ENCODE data around the gene GAS2L1. TPM values are rescaled to one million over a fixed set of nuclear protein-coding genes. Genes with fewer than 3 reads are reported as not detected.

The GAS2L1 gene
- 24.7 and 44.4 TPM in 2 replicates for total RNA-seq

GRCh38 chr22:29306175-29306834, at the start of gene GAS2L1:
Gene GAS2L1 (plus strand): TSS chr22:29306650. CDS start chr22:29308106, 1,456 bp downstream.
- peak; percentile 90 for DNase-seq

DNA sequence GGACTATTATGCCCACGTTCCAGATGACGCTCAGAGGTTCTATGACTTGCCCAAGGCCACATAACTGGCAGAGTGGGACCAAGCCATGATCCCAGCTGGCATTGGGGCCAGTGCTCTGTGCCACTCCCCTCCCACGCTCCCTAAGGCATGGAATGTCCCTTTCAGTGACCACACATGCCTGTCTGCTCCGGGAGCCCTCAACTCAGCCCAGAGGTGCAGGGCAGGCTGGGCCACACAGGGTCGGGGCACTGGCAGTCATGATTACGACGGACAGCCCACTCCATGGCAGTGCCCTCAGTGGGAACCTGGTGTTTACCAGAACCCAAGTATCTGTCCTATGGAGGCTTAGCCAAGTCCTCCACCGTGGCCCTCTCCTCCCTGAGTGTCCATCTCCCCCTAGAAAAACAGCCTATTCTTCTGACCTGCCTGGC, 48.7 kb upstream of the GAS2L1 start:
- no peak for DNase-seq

DNA sequence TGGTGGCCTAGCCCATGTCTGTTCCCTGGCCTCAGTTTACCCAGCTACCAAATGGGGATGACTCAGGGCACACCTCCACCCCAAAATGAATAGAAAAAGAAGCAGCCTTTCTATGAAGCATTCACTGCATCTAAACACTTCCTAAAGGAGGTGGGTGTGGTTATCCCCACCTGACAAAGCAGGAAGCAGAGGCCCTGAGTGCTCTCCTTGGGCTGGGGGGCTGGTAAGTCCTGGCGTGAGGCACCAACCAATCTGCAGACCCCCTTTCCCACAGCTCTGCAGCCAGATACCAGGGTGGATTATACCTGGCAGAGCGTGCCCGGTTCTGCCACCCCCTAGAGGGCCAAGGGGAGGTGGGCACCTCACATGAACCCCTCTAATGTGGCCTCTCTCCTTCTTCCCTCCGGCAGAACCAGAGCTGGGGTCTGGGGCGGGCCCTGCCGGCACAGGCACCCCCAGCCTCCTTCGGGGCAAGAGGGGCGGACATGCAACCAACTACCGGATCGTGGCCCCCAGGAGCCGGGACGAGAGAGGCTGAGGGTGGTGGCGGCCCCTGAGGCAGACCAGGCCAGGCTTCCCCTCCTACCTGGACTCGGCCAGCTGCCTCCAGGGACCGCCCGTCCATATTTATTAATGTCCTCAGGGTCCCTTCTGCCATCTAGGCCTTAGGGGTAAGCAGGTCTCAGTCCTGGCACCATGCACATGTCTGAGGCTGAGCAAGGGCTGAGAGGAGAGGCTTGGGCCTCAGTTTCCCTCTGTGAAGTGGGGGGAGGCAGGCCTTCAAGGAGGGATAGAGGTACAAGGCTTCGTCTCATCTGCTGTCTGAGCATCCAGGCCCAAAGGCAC, 47.8 kb upstream of the GAS2L1 start:
- no peak for DNase-seq

- no peak for DNase-seq
These were observed 47.1 kb upstream of the GAS2L1 start for GRCh38 chr22:29259253-29259899.

- DNase-seq, result no peak
These were observed 46.4 kb upstream of the GAS2L1 start for GRCh38 chr22:29260031-29260560.

GRCh38 chr22:29260601-29261315, 45.7 kb upstream of the GAS2L1 start:
- no peak for DNase-seq

GRCh38 chr22:29263791-29264276, 42.6 kb upstream of the GAS2L1 start:
- no peak for DNase-seq

DNA sequence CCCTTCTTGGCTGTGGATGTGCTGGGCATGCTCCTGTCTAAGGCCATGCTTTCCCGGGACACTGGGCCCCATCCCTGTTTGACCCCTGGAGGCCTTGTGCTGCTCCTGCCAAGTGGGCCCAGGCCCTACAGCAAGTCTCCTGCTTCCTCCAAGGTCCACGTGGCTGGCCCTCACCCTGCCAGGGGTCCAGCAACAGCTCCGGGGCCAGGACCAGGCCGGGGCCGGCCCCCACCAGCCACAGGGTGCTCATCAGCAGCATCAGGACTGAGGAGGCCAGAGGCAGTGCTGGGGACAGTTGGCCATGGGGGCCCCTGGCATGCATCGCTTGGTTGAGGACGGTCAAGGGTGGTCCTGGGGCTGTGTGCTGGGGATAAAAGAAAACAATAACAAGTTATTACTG, 41.1 kb upstream of the GAS2L1 start:
- no peak for DNase-seq

DNA sequence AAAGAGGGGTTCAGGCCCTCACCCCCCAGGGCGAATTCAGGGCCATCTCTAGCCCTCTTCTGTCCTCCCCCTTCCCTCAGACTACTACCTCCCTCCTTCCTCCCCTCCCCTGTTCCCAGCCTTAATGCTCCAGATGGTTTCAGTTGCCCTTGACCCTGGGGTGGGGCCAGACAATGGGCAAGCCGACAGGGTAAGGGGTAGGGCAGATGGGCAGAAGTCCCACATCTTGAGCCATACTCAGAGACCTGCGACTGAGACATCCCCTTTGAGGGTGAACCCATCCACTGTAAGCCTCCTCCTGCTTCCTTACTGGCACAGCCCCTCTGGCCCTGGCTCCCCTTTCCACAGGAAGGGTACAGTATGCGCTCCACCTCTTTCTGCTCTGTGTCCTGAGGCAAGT, 40.5 kb upstream of the GAS2L1 start:
- DNase-seq, result no peak

DNA sequence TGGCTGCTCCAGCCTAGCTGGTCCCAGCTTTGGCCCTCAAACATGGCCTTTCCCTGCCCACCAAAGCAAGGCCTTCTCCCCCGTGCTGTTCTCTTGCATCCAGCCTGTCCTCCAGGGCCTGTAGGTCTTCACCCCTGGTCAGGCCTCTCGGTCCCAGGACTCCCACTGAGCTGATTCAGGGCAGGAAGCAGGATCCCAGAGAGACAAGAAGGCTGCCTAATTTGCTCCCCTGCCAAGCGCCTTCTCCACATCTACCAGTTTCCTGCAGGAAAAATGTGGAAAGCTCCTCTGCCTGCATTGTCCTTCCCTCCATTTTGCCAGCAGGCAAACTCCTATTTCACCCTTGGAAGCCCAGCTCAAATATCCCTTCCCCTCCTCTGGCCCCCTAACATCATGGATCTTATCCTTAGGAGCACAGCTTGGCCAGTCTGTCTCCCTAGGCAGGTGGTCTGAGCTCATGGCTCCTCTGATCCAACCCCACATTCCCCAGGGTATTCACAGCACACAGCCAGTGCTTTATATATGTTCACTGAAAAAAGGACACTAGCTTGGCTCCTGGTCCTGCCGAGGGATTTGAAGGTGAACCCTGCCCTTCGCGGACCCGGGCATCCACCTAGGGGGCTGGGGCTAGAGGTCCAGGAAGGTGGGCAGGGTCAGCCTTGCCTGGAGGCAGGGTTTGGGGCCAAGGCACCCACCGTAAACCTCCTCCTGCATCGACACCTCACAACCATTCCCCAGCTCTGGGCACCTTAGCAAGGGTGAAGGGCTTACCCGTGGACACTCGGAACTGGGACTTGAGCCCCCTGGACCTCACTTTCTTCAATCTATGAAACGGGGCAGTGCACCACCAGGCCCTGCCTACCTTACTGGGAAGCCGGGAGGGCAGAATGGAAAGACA, 39.6 kb upstream of the GAS2L1 start:
- DNase-seq, result peak; percentile 23

- no peak for DNase-seq
These were observed 39.0 kb upstream of the GAS2L1 start for GRCh38 chr22:29267462-29267857.

- peak; percentile 97 for DNase-seq
These were observed 38.5 kb upstream of the GAS2L1 start, which contains the start of the genes EWSR1 and RHBDD3 for GRCh38 chr22:29267858-29268510. Gene EWSR1 (plus strand): TSS chr22:29268268. CDS start chr22:29268337, 69 bp downstream. Gene RHBDD3 (minus strand): TSS chr22:29267981. CDS start chr22:29265626, 2,355 bp downstream.

DNA sequence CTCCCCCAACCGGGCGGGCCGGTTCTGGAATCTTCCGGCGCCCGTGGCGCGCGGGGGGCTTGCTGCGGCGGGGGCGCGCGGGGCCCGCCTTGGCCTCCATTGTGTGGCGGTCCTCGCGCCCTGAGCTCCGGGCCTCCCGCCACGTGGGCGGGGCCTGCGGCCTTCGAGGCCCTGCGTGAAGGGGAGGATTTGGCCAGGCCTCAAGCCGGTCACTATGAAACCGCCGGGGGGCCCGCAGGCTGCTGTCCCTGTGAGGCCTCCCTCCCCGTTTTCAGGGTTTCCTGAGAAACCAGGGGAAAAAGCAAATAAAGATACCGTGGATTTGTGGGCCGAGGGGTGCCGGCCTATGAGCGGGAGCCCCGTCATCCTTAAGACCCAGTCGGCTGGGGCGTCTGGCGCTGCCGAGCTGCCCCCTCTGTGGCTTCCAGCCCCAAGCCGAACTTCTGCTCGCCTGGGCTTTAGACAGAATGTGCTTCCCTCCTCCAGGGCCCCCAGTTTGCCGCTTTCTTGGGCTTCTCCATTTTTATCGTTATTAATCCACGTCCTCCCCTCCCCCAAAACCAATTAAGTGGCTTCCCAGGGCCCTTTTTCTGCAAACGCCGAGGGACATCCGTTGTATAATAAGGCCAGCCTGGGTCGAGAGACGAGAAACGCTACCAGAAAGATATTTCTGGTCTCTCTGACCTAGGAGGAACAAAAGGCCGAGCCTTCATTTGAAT, 37.8 kb upstream of the GAS2L1 start:
- DNase-seq, result peak; percentile 63

GRCh38 chr22:29269230-29269604, 37.2 kb upstream of the GAS2L1 start:
- DNase-seq, result peak; percentile 22

GRCh38 chr22:29269731-29270474, 36.5 kb upstream of the GAS2L1 start:
- peak; percentile 12 for DNase-seq

GRCh38 chr22:29270475-29271271, 35.8 kb upstream of the GAS2L1 start:
- peak; percentile 33 for DNase-seq

DNA sequence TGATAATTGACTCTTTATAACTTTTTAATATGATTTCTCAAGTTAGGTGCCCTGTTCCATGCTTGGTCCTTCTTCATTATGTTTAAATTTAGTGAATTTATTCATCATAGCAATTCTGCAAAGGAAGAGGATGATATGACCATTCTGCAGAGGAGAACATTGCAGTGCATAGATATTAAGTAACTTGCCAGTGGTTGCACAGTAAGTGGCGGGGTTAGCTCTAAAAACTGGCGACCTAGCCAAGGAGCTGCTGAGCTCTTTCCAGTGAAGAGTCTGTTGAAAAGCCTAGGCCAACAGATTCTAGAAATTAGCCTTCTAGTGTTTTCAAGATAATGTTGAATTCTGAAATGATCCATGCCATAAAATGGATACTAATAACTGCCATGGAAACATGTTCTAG, 33.8 kb upstream of the GAS2L1 start:
- no peak for DNase-seq

DNA sequence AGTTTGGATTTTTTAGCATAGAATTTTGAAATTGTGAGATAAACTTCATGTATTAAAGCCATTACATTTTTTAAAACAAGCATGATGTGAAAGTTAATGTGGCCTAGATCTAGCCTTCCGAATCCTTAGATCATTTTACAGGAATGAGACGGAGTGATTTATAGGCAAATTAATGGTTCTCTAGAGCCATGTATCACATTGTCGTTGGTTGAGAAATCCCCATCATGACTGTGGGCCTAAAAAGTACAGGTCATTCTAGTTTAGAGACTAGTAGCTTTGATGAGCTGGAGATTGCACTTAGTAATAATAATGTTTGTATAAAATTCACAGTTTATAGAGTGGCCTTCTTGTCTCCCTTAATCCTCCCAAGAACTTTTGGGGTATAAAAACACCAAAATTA, 31.3 kb upstream of the GAS2L1 start:
- no peak for DNase-seq
